ENCODE measurements around the gene PCDHB7. TPM values are rescaled to one million over a fixed set of nuclear protein-coding genes. Genes with fewer than 3 reads are reported as not detected.
"Not testable (repeated sequence)": the region's sequence is repeated elsewhere in the genome, so short reads cannot be mapped to it uniquely, and the experiment has no call there.

The PCDHB7 gene
- total RNA-seq, 3 donors from 2014 or later, result 0.55 to 2.5 TPM; not detected in 1

DNA sequence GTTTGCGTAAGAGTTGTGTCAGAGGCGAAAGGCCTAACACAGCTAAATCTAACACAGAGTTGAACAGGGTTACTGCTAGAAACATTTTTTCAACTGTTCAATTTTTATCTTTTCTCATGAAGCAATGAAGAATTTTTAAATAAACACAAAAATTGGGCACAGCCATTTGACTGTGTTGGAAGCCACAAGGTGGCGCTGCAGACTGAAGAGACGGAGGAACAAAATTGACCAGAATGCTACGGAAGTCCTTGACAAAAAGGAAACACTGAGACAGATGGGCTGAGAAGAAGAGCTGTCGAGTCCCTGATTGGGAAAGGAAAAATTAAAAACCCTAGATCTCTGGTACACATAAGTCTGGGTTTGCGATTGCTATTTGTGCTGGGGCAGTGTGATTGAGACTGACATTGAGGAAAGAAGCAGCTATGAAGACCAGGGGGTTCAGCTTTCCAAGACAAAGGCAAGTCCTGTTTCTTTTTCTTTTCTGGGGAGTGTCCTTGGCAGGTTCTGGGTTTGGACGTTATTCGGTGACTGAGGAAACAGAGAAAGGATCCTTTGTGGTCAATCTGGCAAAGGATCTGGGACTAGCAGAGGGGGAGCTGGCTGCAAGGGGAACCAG is 14.6 kb downstream of the PCDHB7 start, which contains the start of gene PCDHB9:
Gene PCDHB9, plus strand, starts transcription at position 265 of the 616 bp plus-strand sequence. Its CDS starts 158 bp downstream, at position 423.
- ATAC-seq (no peak), DNase-seq (peak in 1 of 3 donors; percentile 16)
- TF ChIP-seq, protein P1, sequence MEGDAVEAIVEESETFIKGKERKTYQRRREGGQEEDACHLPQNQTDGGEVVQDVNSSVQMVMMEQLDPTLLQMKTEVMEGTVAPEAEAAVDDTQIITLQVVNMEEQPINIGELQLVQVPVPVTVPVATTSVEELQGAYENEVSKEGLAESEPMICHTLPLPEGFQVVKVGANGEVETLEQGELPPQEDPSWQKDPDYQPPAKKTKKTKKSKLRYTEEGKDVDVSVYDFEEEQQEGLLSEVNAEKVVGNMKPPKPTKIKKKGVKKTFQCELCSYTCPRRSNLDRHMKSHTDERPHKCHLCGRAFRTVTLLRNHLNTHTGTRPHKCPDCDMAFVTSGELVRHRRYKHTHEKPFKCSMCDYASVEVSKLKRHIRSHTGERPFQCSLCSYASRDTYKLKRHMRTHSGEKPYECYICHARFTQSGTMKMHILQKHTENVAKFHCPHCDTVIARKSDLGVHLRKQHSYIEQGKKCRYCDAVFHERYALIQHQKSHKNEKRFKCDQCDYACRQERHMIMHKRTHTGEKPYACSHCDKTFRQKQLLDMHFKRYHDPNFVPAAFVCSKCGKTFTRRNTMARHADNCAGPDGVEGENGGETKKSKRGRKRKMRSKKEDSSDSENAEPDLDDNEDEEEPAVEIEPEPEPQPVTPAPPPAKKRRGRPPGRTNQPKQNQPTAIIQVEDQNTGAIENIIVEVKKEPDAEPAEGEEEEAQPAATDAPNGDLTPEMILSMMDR (IDR thresholded peaks at IDR 0.05), result no peak
- H3K36me3 ChIP-seq (ENCODE audit: low read depth), result no peaks in the 10 kb centered on the region
- no peak within 1 kb of the TSS for H3K4me3 ChIP-seq
- peaks cover 47% of the 10 kb centered on the region for H3K9me3 ChIP-seq
- H3K4me1 ChIP-seq (ENCODE audit: low read depth), result no peaks in the 10 kb centered on the region
- intact Hi-C loops (cut with DNase I, micrococcal nuclease), result no loop called here

- DNase-seq; ATAC-seq; intact Hi-C loops (cut with DNase I, micrococcal nuclease); H3K36me3 ChIP-seq (ENCODE audit: low read depth); H3K4me1 ChIP-seq (ENCODE audit: low read depth); H3K4me3 ChIP-seq: not testable (repeated sequence)
- peaks cover 44% of the 10 kb centered on the region for H3K9me3 ChIP-seq
These were observed 16.2 kb downstream of the PCDHB7 start for GRCh38 chr5:141188682-141189081.

- H3K4me1 ChIP-seq (ENCODE audit: low read depth); ATAC-seq; H3K36me3 ChIP-seq (ENCODE audit: low read depth); intact Hi-C loops (cut with DNase I, micrococcal nuclease); DNase-seq; H3K4me3 ChIP-seq: not testable (repeated sequence)
- peaks cover 44% of the 10 kb centered on the region for H3K9me3 ChIP-seq
These were observed 16.7 kb downstream of the PCDHB7 start for GRCh38 chr5:141189131-141189530.

GRCh38 chr5:141192110-141192725 is 19.8 kb downstream of the PCDHB7 start, which contains the start of gene PCDHB10:
TSS of gene PCDHB10 (plus strand) at chr5:141192353. CDS start at chr5:141192553, 200 bp downstream.
- TF ChIP-seq, protein P1 (IDR thresholded peaks at IDR 0.05), result no peak
- intact Hi-C loops (cut with DNase I, micrococcal nuclease), result no loop called here
- Histone ChIP-seq H3K9me3 (peaks cover 48% of the 10 kb centered on the region), H3K36me3 (ENCODE audit: low read depth) (no peaks in the 10 kb centered on the region), H3K4me3 (no peak within 1 kb of the TSS), H3K4me1 (ENCODE audit: low read depth) (no peaks in the 10 kb centered on the region)
- DNase-seq, result peak in 2 of 3 donors; percentile 14 to 49
- ATAC-seq, result no peak

DNA sequence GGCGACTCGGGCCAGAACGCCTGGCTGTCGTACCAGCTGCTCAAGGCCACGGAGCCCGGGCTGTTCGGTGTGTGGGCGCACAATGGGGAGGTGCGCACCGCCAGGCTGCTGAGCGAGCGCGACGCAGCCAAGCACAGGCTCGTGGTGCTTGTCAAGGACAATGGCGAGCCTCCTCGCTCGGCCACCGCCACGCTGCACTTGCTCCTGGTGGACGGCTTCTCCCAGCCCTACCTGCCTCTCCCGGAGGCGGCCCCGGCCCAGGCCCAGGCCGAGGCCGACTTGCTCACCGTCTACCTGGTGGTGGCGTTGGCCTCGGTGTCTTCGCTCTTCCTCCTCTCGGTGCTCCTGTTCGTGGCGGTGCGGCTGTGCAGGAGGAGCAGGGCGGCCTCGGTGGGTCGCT is 21.9 kb downstream of the PCDHB7 start:
- intact Hi-C loops (cut with DNase I, micrococcal nuclease); H3K4me1 ChIP-seq (ENCODE audit: low read depth); DNase-seq; ATAC-seq; H3K4me3 ChIP-seq; H3K36me3 ChIP-seq (ENCODE audit: low read depth): not testable (repeated sequence)
- peaks cover 63% of the 10 kb centered on the region for H3K9me3 ChIP-seq

- no peaks in the 10 kb centered on the region for H3K4me1 ChIP-seq (ENCODE audit: low read depth)
- intact Hi-C loops (cut with DNase I, micrococcal nuclease), result no loop called here
- H3K36me3 ChIP-seq (ENCODE audit: low read depth), result no peaks in the 10 kb centered on the region
- TF ChIP-seq, protein P1 (IDR thresholded peaks at IDR 0.05), result no peak
- peaks cover 53% of the 10 kb centered on the region for H3K9me3 ChIP-seq
- ATAC-seq (no peak), DNase-seq (no peak)
- H3K4me3 ChIP-seq, result no peak overlapping the region
These were observed 23.9 kb downstream of the PCDHB7 start for GRCh38 chr5:141196363-141196762.
